HCT116 (cell line): ENCODE measurements around the gene ELOF1. TPM values are rescaled to one million over a fixed set of nuclear protein-coding genes. Genes with fewer than 3 reads are reported as not detected.
"Not testable (repeated sequence)": the region's sequence is repeated elsewhere in the genome, so short reads cannot be mapped to it uniquely, and the experiment has no call there.

Experiments used
- ATAC-seq: fragments of 200-7000 bp; cut with Tn5 transposase; 2 replicates; pipeline ENCODE4 v1.9.1; 2020; ENCODE audit warnings: mild to moderate bottlenecking, moderate library complexity
- BruUV-seq: library from RNA; stranded (reverse); fragments of 400-500 nt; replicated peaks from 2 replicates; lab custom pipeline; 2021; lab: Mats Ljungman, UMichigan
- CTCF ChIA-PET: fragments of 300-600 bp; sonication (Branson Sonifier 250); formaldehyde crosslinking; loops from one replicate; lab custom pipeline; 2021; ENCODE audit warnings: antibody characterized with exemption; lab: Charles Lee
- POLR2A ChIA-PET: fragments of 300-600, 350-600 bp; sonication (Branson Sonifier 250); formaldehyde crosslinking; loops from one replicate; lab custom pipeline; 2021; ENCODE audit warnings: antibody characterized with exemption; lab: Charles Lee
- RAD21 ChIA-PET, 2 experiments: fragments of 300-600 bp; sonication (Branson Sonifier 250); formaldehyde crosslinking; loops; one replicate each; lab custom pipeline; 2023; ENCODE audit warnings: low total read pairs in 2 of 2; ENCODE audit not compliant: uncharacterized antibody in 2 of 2, unreplicated experiment in 2 of 2, low non-redundant PET in 1 of 2; lab: Charles Lee
- DNase-seq: peaks from one replicate; pipeline ENCODE4 v3.0.0-alpha.2; 2010; ENCODE audit warnings: low read depth, low spot score
- H2AFZ ChIP-seq: fragments of 200-600 bp; shearing (Covaris generic), sonication (generic); 2 replicates; pipeline ENCODE4 v1.6.1; 2017; ENCODE audit warnings: low read depth, mixed run types, mixed read lengths, antibody characterized with exemption, low read length; ENCODE audit not compliant: poor library complexity, severe bottlenecking
- H3K27ac ChIP-seq: 2 replicates; pipeline ENCODE4 v1.5.1; 2012; ENCODE audit warnings: low read depth, low read length
- H3K27me3 ChIP-seq: fragments of 200-600 bp; sonication (generic); 2 replicates; pipeline ENCODE4 v1.6.1; 2016; ENCODE audit warnings: mixed run types, low read length, mixed read lengths; ENCODE audit not compliant: insufficient read depth
- H3K36me3 ChIP-seq, 2 experiments: fragments of 200-500 bp in 1 of 2; fragments of 200-600 bp in 1 of 2; sonication (Bioruptor generic) in 1 of 2; sonication (generic) in 1 of 2; 2 replicates each; pipeline versions ENCODE4 v1.5.1 to v1.6.1; 2014 to 2016; ENCODE audit warnings: low read length in 2 of 2, inconsistent platforms in 1 of 2, mixed read lengths in 1 of 2, mixed run types in 1 of 2; ENCODE audit not compliant: insufficient read depth in 2 of 2, control insufficient read depth in 1 of 2
- H3K4me1 ChIP-seq, 2 experiments: fragments of 200-600 bp in 1 of 2; sonication (generic) in 1 of 2; 2 replicates each; pipeline versions ENCODE4 v1.5.1 to v1.6.1; 2012 to 2017; ENCODE audit warnings: low read length in 2 of 2, inconsistent platforms in 1 of 2, mild to moderate bottlenecking in 1 of 2, mixed read lengths in 1 of 2, mixed run types in 1 of 2, moderate library complexity in 1 of 2; ENCODE audit not compliant: insufficient read depth in 2 of 2, control insufficient read depth in 1 of 2
- H3K4me2 ChIP-seq: fragments of 200-600 bp; sonication (generic); 2 replicates; pipeline ENCODE4 v1.6.1; 2017; ENCODE audit warnings: mixed run types, low read length, mixed read lengths
- H3K4me3 ChIP-seq, 2 experiments: fragments of 200-600 bp in 1 of 2; sonication (generic) in 1 of 2; replicated peaks in 1 of 2; 2 replicates each; pipeline ENCODE4 v1.5.1; 2011 to 2016; ENCODE audit warnings: low read length in 2 of 2, control low read depth in 1 of 2, low read depth in 1 of 2, mild to moderate bottlenecking in 1 of 2, mixed read lengths in 1 of 2, mixed run types in 1 of 2
- H3K79me2 ChIP-seq: fragments of 200-600 bp; sonication (generic); 2 replicates; pipeline ENCODE4 v1.6.1; 2017; ENCODE audit warnings: mild to moderate bottlenecking, mixed run types, low read length, moderate library complexity, mixed read lengths; ENCODE audit not compliant: insufficient read depth
- H3K9ac ChIP-seq: fragments of 200-600 bp; sonication (generic); 2 replicates; pipeline ENCODE4 v1.6.1; 2016; ENCODE audit warnings: low read length, mixed read lengths
- H3K9me2 ChIP-seq: fragments of 200-600 bp; sonication (generic), shearing (Covaris generic); 2 replicates; pipeline ENCODE4 v1.6.1; 2017; ENCODE audit warnings: mixed run types, mild to moderate bottlenecking, moderate library complexity; ENCODE audit not compliant: insufficient read depth
- H3K9me3 ChIP-seq, 2 experiments: fragments of 200-500 bp in 1 of 2; fragments of 200-600 bp in 1 of 2; sonication (Bioruptor generic) in 1 of 2; sonication (generic) in 1 of 2; 2 replicates each; pipeline ENCODE4 v1.6.1; 2014 to 2017; ENCODE audit warnings: low read length in 2 of 2, mixed read lengths in 2 of 2, inconsistent platforms in 1 of 2, low read depth in 1 of 2, mild to moderate bottlenecking in 1 of 2, mixed run types in 1 of 2, moderate library complexity in 1 of 2; ENCODE audit not compliant: control insufficient read depth in 1 of 2, insufficient read depth in 1 of 2
- H4K20me1 ChIP-seq: fragments of 200-600 bp; sonication (generic), shearing (Covaris generic); 2 replicates; pipeline ENCODE4 v1.6.1; 2017; ENCODE audit warnings: mixed run types, mild to moderate bottlenecking, moderate library complexity; ENCODE audit not compliant: insufficient read depth
- JUND ChIP-seq: IDR thresholded peaks from 2 replicates; pipeline ENCODE4 v1.6.1; 2012
- POLR2AphosphoS5 ChIP-seq: IDR thresholded peaks from 2 replicates; pipeline ENCODE4 v1.6.1; 2011; ENCODE audit warnings: mild to moderate bottlenecking, low read depth, low read length, moderate library complexity
- ZFX ChIP-seq: fragments of 450-650 bp; IDR thresholded peaks from 2 replicates; pipeline ENCODE4 v1.6.1; 2017
- intact Hi-C: fragments of 100-400 bp; cut with micrococcal nuclease; formaldehyde crosslinking; loops from 2 replicates; pipeline ENCODE4 v1.10.0; 2022
- total RNA-seq: library from RNA; stranded (reverse); gene quantifications from one replicate; pipeline ENCODE4 v1.2.1, GENCODE V29; 2021; ENCODE audit not compliant: unreplicated experiment
- TF ChIP-seq, protein P1 (sequence below): IDR thresholded peaks from 2 replicates; pipeline ENCODE4 v1.6.1; 2012; ENCODE audit warnings: low read depth

The ELOF1 gene
- total RNA-seq, 1 experiment from 2014 or later = 74.5 TPM

GRCh38 chr19:11606484-11606883 lies 47.5 kb upstream of the ELOF1 start (continued):
- TF ChIP-seq, protein P1, sequence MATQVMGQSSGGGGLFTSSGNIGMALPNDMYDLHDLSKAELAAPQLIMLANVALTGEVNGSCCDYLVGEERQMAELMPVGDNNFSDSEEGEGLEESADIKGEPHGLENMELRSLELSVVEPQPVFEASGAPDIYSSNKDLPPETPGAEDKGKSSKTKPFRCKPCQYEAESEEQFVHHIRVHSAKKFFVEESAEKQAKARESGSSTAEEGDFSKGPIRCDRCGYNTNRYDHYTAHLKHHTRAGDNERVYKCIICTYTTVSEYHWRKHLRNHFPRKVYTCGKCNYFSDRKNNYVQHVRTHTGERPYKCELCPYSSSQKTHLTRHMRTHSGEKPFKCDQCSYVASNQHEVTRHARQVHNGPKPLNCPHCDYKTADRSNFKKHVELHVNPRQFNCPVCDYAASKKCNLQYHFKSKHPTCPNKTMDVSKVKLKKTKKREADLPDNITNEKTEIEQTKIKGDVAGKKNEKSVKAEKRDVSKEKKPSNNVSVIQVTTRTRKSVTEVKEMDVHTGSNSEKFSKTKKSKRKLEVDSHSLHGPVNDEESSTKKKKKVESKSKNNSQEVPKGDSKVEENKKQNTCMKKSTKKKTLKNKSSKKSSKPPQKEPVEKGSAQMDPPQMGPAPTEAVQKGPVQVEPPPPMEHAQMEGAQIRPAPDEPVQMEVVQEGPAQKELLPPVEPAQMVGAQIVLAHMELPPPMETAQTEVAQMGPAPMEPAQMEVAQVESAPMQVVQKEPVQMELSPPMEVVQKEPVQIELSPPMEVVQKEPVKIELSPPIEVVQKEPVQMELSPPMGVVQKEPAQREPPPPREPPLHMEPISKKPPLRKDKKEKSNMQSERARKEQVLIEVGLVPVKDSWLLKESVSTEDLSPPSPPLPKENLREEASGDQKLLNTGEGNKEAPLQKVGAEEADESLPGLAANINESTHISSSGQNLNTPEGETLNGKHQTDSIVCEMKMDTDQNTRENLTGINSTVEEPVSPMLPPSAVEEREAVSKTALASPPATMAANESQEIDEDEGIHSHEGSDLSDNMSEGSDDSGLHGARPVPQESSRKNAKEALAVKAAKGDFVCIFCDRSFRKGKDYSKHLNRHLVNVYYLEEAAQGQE = no peak
- TF ChIP-seq POLR2AphosphoS5 (no peak), JUND (no peak), ZFX (no peak)

DNA sequence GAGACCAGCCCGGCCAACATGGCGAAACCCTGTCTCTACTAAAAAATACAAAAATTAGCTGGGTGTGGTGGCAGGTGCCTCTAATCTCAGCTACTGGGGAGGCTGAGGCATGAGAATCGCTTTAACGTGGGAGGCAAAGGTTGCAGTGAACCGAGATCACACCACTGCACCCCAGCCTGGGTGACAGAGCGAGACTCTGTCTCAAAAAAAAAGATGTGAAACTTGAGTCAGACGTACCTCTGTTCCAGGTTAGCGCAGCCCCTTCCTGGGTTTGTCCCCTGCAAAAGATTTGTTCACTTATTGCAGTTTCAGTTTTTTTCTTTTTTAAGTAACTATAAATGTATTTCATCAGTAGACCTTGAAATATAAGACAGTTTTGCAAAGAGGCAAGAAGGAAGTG lies 40.7 kb upstream of the ELOF1 start:
- H3K9me2 ChIP-seq, H3K9ac ChIP-seq, H3K4me3 ChIP-seq, H3K4me2 ChIP-seq, DNase-seq, H3K27ac ChIP-seq, intact Hi-C loops, H2AFZ ChIP-seq, ATAC-seq, RAD21 ChIA-PET, POLR2A ChIA-PET, H4K20me1 ChIP-seq, H3K27me3 ChIP-seq, BruUV-seq, H3K9me3 ChIP-seq, CTCF ChIA-PET: not testable (repeated sequence)
- peaks cover 3 to 13% of the 10 kb centered on the region in 2 experiments; a peak in 2 of 4 replicates for H3K4me1 ChIP-seq
- peaks cover 68% of the 10 kb centered on the region for H3K79me2 ChIP-seq
- H3K36me3 ChIP-seq = peaks cover 2 to 11% of the 10 kb centered on the region in 2 experiments; a peak in 2 of 4 replicates
